Parathyroid adenoma (tissue), 2 donors: ENCODE data around the gene GFRA3.
A peak's percentile ranks its signal among the peaks of the same experiment; 100 is the strongest.

Experiments used
- H2AFZ ChIP-seq: fragments of 300-600 bp; sonication (generic); one replicate; pipeline ENCODE4 v1.7.0; 2017; ENCODE audit warnings: antibody characterized with exemption, mild to moderate bottlenecking
- H3K27ac ChIP-seq: fragments of 300-600 bp; sonication (generic); one replicate; pipeline ENCODE4 v1.7.0; 2017
- H3K27me3 ChIP-seq: fragments of 300-600 bp; sonication (generic); one replicate; pipeline ENCODE4 v1.7.0; 2017; ENCODE audit warnings: low read length; ENCODE audit not compliant: control insufficient read depth, insufficient read depth
- H3K36me3 ChIP-seq: fragments of 300-600 bp; sonication (generic); one replicate; pipeline ENCODE4 v1.7.0; 2017; ENCODE audit warnings: low read length; ENCODE audit not compliant: control insufficient read depth, insufficient read depth
- H3K4me1 ChIP-seq: fragments of 300-600 bp; sonication (generic); one replicate; pipeline ENCODE4 v1.7.0; 2017; ENCODE audit warnings: control low read depth
- H3K4me2 ChIP-seq: fragments of 300-600 bp; sonication (generic); one replicate; pipeline ENCODE4 v1.7.0; 2017; ENCODE audit warnings: low read length
- H3K4me3 ChIP-seq: fragments of 300-600 bp; sonication (generic); one replicate; pipeline ENCODE4 v1.7.0; 2017; ENCODE audit warnings: low read depth, low read length
- H3K79me2 ChIP-seq: fragments of 300-600 bp; sonication (generic); one replicate; pipeline ENCODE4 v1.7.0; 2017; ENCODE audit warnings: control low read depth
- H3K9ac ChIP-seq: fragments of 300-600 bp; sonication (generic); one replicate; pipeline ENCODE4 v1.7.0; 2017; ENCODE audit warnings: mild to moderate bottlenecking
- H3K9me3 ChIP-seq: fragments of 300-600 bp; sonication (generic); one replicate; pipeline ENCODE4 v1.7.0; 2017; ENCODE audit warnings: low read length; ENCODE audit not compliant: control insufficient read depth
- TF ChIP-seq, protein P1 (sequence below): fragments of 300-600 bp; sonication (generic); IDR thresholded peaks from one replicate; pipeline ENCODE4 v1.7.0; 2017; ENCODE audit warnings: antibody characterized with exemption, mild to moderate bottlenecking
- donor health status: primary hyperparathyroidism.

The GFRA3 gene

DNA sequence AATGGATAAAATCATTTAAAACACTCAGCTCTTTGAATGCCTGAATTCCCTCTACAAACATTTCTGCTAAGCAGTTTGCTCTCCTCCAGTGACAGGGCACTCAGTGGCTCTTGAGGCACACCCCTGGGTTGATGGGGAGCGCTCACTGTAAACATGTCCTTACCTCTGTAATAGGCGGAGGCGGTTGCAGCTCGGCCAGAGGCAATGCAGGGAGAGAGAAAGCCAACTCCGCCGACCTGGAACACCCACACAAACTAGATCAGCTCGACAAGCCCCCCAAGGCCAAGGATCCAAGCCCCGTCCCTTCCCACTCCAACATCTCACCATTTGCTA is 61.6 kb downstream of the GFRA3 start:
- Histone ChIP-seq H3K79me2 (peaks cover 35% of the 10 kb centered on the region), H3K9ac (peak overlapping the region; percentile 22), H3K4me1 (no peaks in the 10 kb centered on the region), H3K4me2 (peak overlapping the region; percentile 91), H3K36me3 (no peaks in the 10 kb centered on the region), H2AFZ (peak overlapping the region; percentile 88), H3K9me3 (no peaks in the 10 kb centered on the region), H3K27ac (peak overlapping the region; percentile 58), H3K27me3 (no peaks in the 10 kb centered on the region), H3K4me3 (peak overlapping the region; percentile 86)
- TF ChIP-seq, protein P1, sequence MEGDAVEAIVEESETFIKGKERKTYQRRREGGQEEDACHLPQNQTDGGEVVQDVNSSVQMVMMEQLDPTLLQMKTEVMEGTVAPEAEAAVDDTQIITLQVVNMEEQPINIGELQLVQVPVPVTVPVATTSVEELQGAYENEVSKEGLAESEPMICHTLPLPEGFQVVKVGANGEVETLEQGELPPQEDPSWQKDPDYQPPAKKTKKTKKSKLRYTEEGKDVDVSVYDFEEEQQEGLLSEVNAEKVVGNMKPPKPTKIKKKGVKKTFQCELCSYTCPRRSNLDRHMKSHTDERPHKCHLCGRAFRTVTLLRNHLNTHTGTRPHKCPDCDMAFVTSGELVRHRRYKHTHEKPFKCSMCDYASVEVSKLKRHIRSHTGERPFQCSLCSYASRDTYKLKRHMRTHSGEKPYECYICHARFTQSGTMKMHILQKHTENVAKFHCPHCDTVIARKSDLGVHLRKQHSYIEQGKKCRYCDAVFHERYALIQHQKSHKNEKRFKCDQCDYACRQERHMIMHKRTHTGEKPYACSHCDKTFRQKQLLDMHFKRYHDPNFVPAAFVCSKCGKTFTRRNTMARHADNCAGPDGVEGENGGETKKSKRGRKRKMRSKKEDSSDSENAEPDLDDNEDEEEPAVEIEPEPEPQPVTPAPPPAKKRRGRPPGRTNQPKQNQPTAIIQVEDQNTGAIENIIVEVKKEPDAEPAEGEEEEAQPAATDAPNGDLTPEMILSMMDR: no peak

DNA sequence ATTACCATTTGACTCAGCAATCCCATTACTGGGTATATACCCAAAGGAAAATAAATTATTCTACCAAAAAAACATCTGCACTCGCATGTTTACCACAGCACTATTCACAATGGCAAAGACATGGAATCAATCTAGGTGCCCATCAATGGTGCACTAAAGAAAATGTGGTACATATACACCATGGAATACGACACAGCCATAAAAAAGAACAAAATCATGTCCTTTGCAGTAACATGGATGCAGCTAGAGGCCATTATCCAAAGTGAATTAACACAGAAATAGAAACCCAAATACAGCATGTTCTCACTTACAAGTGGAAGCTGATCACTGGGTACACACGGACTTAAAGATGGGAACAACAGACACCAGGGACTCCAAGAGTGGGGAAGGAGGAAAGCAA is 63.4 kb downstream of the GFRA3 start:
- peaks cover 35% of the 10 kb centered on the region for H3K79me2 ChIP-seq
- no peak overlapping the region for H3K4me3 ChIP-seq
- H2AFZ ChIP-seq: no peak overlapping the region
- TF ChIP-seq, protein P1: no peak
- H3K27me3 ChIP-seq: no peaks in the 10 kb centered on the region
- no peak overlapping the region for H3K4me2 ChIP-seq
- no peak overlapping the region for H3K9ac ChIP-seq
- H3K36me3 ChIP-seq: no peaks in the 10 kb centered on the region
- no peak overlapping the region for H3K27ac ChIP-seq
- H3K9me3 ChIP-seq: no peaks in the 10 kb centered on the region
- no peaks in the 10 kb centered on the region for H3K4me1 ChIP-seq
